Mucosa of descending colon (tissue), 3 donors: ENCODE data around the gene PGM1. TPM values are rescaled to one million over a fixed set of nuclear protein-coding genes. Genes with fewer than 3 reads are reported as not detected.

Experiments
- ATAC-seq: fragments of 200-7000 bp; cut with Tn5 transposase; one replicate; pipeline ENCODE4 v1.9.1; 2020; ENCODE audit warnings: mild to moderate bottlenecking, moderate library complexity
- DNase-seq, 3 donors: peaks; one replicate each; pipeline ENCODE4 v3.0.0-alpha.2; 2020
- H3K36me3 ChIP-seq: fragments of 200-600 bp; one replicate; pipeline ENCODE4 v1.8.0; 2021; ENCODE audit warnings: low read depth, mild to moderate bottlenecking
- H3K4me1 ChIP-seq: fragments of 200-600 bp; one replicate; pipeline ENCODE4 v1.8.0; 2021; ENCODE audit warnings: low read depth, mild to moderate bottlenecking
- H3K4me3 ChIP-seq: fragments of 200-600 bp; one replicate; pipeline ENCODE4 v1.8.0; 2021; ENCODE audit warnings: mild to moderate bottlenecking
- H3K9me3 ChIP-seq: fragments of 200-600 bp; one replicate; pipeline ENCODE4 v1.8.0; 2021; ENCODE audit warnings: mild to moderate bottlenecking
- CTCF ChIP-seq: fragments of 200-600 bp; IDR thresholded peaks from one replicate; pipeline ENCODE4 v1.8.0; 2022; ENCODE audit warnings: antibody characterized with exemption, mild to moderate bottlenecking
- intact Hi-C, 2 donors: fragments of 100-400 bp; cut with DNase I in 1 of 2; cut with micrococcal nuclease in 1 of 2; formaldehyde crosslinking; loops; one replicate each; pipeline versions ENCODE4 v1.11.0 to v1.11.1; 2022; cut with DNase I, micrococcal nuclease
- total RNA-seq, 3 donors: library from RNA; stranded (reverse); fragmentation: NEBNext Ultra II Directional in 2 of 3; extraction: Animal tissue kit (Norgen Biotek cat#: 25700) in 2 of 3; gene quantifications; one replicate each; pipeline versions ENCODE4 v1.2.1 to v1.2.4, GENCODE V29; 2021 to 2023
- donor health status: DM: no; HTN: no; CAD: no; lungs with moderate emphysema.
- donor health status: DM: no; HTN: no; CAD: no.
- donor health status: DM: no; HTN: yes; CAD: no.

The PGM1 gene
- total RNA-seq, 3 donors from 2014 or later: 81.0 to 116 (median 87.3) TPM

GRCh38 chr1:63619558-63619957 is 26.3 kb downstream of the PGM1 start:
- H3K4me1 ChIP-seq: no peaks in the 10 kb centered on the region
- intact Hi-C loops: loop anchor here (10.0 kb wide), 2 partner anchors 515 to 625 kb away; no protein-coding TSS in a partner anchor
- no peaks in the 10 kb centered on the region for H3K36me3 ChIP-seq
- DNase-seq: no peak
- H3K4me3 ChIP-seq: no peak overlapping the region
- TF ChIP-seq CTCF: no peak
- no peaks in the 10 kb centered on the region for H3K9me3 ChIP-seq
- no peak for ATAC-seq

- intact Hi-C loops: no loop called here
Observed at GRCh38 chr1:63620671-63621070, 27.5 kb downstream of the PGM1 start.

GRCh38 chr1:63621075-63621474 is 27.9 kb downstream of the PGM1 start:
- intact Hi-C loops: no loop called here
- H3K4me3 ChIP-seq: no peak overlapping the region
- no peaks in the 10 kb centered on the region for H3K36me3 ChIP-seq
- H3K9me3 ChIP-seq: no peaks in the 10 kb centered on the region
- TF ChIP-seq CTCF: no peak
- DNase-seq (no peak), ATAC-seq (no peak)
- H3K4me1 ChIP-seq: no peaks in the 10 kb centered on the region

More at GRCh38 chr1:63620671-63621070, 27.5 kb downstream of the PGM1 start:
- Histone ChIP-seq H3K9me3 (no peaks in the 10 kb centered on the region), H3K4me1 (no peaks in the 10 kb centered on the region), H3K4me3 (no peak overlapping the region), H3K36me3 (no peaks in the 10 kb centered on the region)
- TF ChIP-seq CTCF: no peak
- ATAC-seq (no peak), DNase-seq (no peak)

GRCh38 chr1:63621698-63622097 is 28.5 kb downstream of the PGM1 start:
- intact Hi-C loops: no loop called here
- ATAC-seq: no peak
- DNase-seq: no peak

GRCh38 chr1:63622849-63623566 is 29.8 kb downstream of the PGM1 start:
- no peak for ATAC-seq
- no peak for TF ChIP-seq CTCF
- no peak for DNase-seq
- H3K4me3 ChIP-seq: no peak overlapping the region
- no peaks in the 10 kb centered on the region for H3K36me3 ChIP-seq
- intact Hi-C loops: no loop called here
- H3K9me3 ChIP-seq: no peaks in the 10 kb centered on the region
- H3K4me1 ChIP-seq: no peaks in the 10 kb centered on the region

More at GRCh38 chr1:63621698-63622097, 28.5 kb downstream of the PGM1 start:
- Histone ChIP-seq H3K36me3 (no peaks in the 10 kb centered on the region), H3K4me1 (no peaks in the 10 kb centered on the region), H3K9me3 (no peaks in the 10 kb centered on the region), H3K4me3 (no peak overlapping the region)
- no peak for TF ChIP-seq CTCF
